DOHH2 (cell line): ENCODE data around the gene NECTIN3.

ENCODE experiments used
- H3F3A ChIP-seq: fragments of 200-600 bp; sonication (generic), shearing (Covaris generic); 2 replicates; pipeline ENCODE4 v1.6.0; 2016; ENCODE audit warnings: antibody characterized with exemption, mild to moderate bottlenecking; ENCODE audit not compliant: control insufficient read depth, insufficient read depth
- H3K27ac ChIP-seq: fragments of 200-600 bp; sonication (generic); 2 replicates; pipeline ENCODE4 v1.5.1; 2014; ENCODE audit warnings: low read depth, mild to moderate bottlenecking, low read length, moderate library complexity
- H3K27me3 ChIP-seq: fragments of 200-600 bp; sonication (generic); 2 replicates; pipeline ENCODE4 v1.6.1; 2014; ENCODE audit warnings: mild to moderate bottlenecking, low read length, mixed read lengths; ENCODE audit not compliant: control insufficient read depth
- H3K36me3 ChIP-seq: fragments of 200-600 bp; sonication (generic); 2 replicates; pipeline ENCODE4 v1.6.1; 2014; ENCODE audit warnings: mild to moderate bottlenecking, low read length, moderate library complexity, mixed read lengths; ENCODE audit not compliant: control insufficient read depth
- H3K4me1 ChIP-seq: fragments of 200-600 bp; sonication (generic); 2 replicates; pipeline ENCODE4 v1.6.1; 2014; ENCODE audit warnings: mild to moderate bottlenecking, low read length, mixed read lengths; ENCODE audit not compliant: control insufficient read depth
- H3K4me2 ChIP-seq: fragments of 200-600 bp; sonication (generic); 2 replicates; pipeline ENCODE4 v1.6.0; 2014; ENCODE audit warnings: mild to moderate bottlenecking, low read length, moderate library complexity
- H3K4me3 ChIP-seq: fragments of 200-600 bp; sonication (generic); 2 replicates; pipeline ENCODE4 v1.5.1; 2014; ENCODE audit warnings: mild to moderate bottlenecking, low read length, mixed read lengths
- H3K79me2 ChIP-seq: fragments of 200-600 bp; sonication (generic); 2 replicates; pipeline ENCODE4 v1.6.1; 2014; ENCODE audit warnings: mild to moderate bottlenecking, low read length, mixed read lengths; ENCODE audit not compliant: control insufficient read depth
- H3K9me2 ChIP-seq: fragments of 200-600 bp; sonication (generic); replicated peaks from 2 replicates; pipeline ENCODE4 v1.6.1; 2014; ENCODE audit warnings: mild to moderate bottlenecking, low read length, mixed read lengths; ENCODE audit not compliant: control insufficient read depth
- H3K9me3 ChIP-seq: fragments of 200-600 bp; sonication (generic); 2 replicates; pipeline ENCODE4 v1.6.1; 2014; ENCODE audit warnings: antibody characterized with exemption, low read length, mixed read lengths; ENCODE audit not compliant: control insufficient read depth, insufficient read depth
- H4K20me1 ChIP-seq: fragments of 200-600 bp; sonication (generic); 2 replicates; pipeline ENCODE4 v1.6.0; 2014; ENCODE audit warnings: low read depth, mild to moderate bottlenecking, antibody characterized with exemption, low read length, moderate library complexity; ENCODE audit not compliant: control insufficient read depth, insufficient read depth
- CTCF ChIP-seq: fragments of 200-600 bp; sonication (generic); IDR thresholded peaks from one replicate; pipeline ENCODE4 v1.5.1; 2014; ENCODE audit warnings: antibody characterized with exemption, mild to moderate bottlenecking, low read depth, low read length; ENCODE audit not compliant: poor library complexity, severe bottlenecking
- EZH2phosphoT487 ChIP-seq: fragments of 200-600 bp; sonication (generic); IDR thresholded peaks from 2 replicates; pipeline ENCODE4 v1.6.1; 2017; ENCODE audit warnings: borderline replicate concordance, mild to moderate bottlenecking, antibody characterized with exemption, low read length, moderate library complexity, mixed read lengths

The NECTIN3 gene

DNA sequence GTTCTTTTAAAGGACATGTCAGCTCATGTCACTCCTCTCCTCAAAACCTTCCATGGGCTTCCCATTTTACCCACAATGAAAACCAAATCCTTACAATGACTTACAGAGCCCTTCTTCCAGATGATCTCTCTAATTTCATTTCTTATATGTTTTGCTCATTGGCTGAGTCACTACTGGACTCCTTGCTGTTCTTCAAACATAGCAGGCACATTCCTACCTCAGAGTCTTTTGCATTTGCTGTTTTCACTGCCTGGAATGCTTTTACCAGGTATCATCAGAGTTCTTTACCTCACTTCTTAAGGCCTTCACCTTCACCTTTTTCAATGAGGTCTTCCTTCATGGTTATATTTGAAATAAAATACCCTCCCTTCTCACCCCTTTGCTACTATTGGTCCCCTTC, 57.3 kb downstream of the NECTIN3 start:
- Histone ChIP-seq H4K20me1 (no peaks in the 10 kb centered on the region), H3K79me2 (no peaks in the 10 kb centered on the region), H3K27ac (no peak overlapping the region), H3K27me3 (no peaks in the 10 kb centered on the region), H3K36me3 (no peaks in the 10 kb centered on the region), H3K4me2 (no peak overlapping the region), H3K4me3 (no peak overlapping the region), H3K9me2 (no peaks in the 10 kb centered on the region), H3K4me1 (no peaks in the 10 kb centered on the region), H3K9me3 (no peaks in the 10 kb centered on the region), H3F3A (no peaks in the 10 kb centered on the region)
- TF ChIP-seq CTCF (no peak), EZH2phosphoT487 (no peak)

DNA sequence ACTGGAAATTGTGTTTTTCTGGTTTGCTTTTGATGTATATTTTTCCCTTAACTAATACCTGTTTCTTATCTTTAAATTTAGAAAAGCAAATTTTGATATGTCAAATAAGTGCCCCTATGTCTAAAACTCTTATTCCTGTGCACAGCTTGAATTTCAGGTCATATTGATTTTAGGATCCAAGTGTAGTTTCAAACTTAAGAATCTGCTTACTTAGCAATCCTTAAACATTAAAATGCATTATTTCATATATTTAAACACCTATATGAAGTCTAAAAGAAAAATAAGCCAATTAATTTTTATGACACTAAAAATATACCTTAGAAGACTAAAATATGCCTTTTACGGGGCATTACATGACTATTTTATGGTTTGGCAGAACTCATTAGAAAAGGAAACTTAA, 59.2 kb downstream of the NECTIN3 start:
- Histone ChIP-seq H3F3A (no peaks in the 10 kb centered on the region), H3K4me3 (no peak overlapping the region), H3K27me3 (no peaks in the 10 kb centered on the region), H3K36me3 (no peaks in the 10 kb centered on the region), H3K9me2 (no peaks in the 10 kb centered on the region), H3K79me2 (no peaks in the 10 kb centered on the region), H4K20me1 (no peaks in the 10 kb centered on the region), H3K4me1 (no peaks in the 10 kb centered on the region), H3K4me2 (no peak overlapping the region), H3K27ac (no peak overlapping the region), H3K9me3 (no peaks in the 10 kb centered on the region)
- no peak for TF ChIP-seq EZH2phosphoT487
- no peak for TF ChIP-seq CTCF

DNA sequence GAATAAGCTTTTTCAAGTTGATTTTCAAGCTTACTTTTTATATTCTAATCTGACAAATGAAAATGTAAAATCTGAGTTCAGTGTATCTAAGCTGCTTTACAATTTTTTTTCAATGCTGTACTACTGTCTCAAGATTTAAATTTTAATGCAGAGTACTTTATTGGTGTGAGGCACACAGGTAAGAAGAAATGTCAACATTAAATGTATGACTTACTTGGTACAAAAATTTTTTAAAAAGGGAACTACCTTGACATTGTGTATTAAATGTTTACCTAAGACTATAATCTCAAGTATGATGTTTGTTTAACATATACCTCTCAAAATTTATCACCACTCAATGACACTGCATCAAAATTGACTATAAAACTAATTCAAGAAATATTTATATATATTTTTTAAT, 62.7 kb downstream of the NECTIN3 start:
- H3K27me3 ChIP-seq = no peaks in the 10 kb centered on the region
- H3K4me2 ChIP-seq = no peak overlapping the region
- no peaks in the 10 kb centered on the region for H3K9me3 ChIP-seq
- H3K27ac ChIP-seq = no peak overlapping the region
- no peaks in the 10 kb centered on the region for H3K79me2 ChIP-seq
- no peaks in the 10 kb centered on the region for H3F3A ChIP-seq
- H4K20me1 ChIP-seq = no peaks in the 10 kb centered on the region
- H3K4me1 ChIP-seq = no peaks in the 10 kb centered on the region
- TF ChIP-seq EZH2phosphoT487 = no peak
- no peak for TF ChIP-seq CTCF
- H3K9me2 ChIP-seq = no peaks in the 10 kb centered on the region
- no peak overlapping the region for H3K4me3 ChIP-seq
- H3K36me3 ChIP-seq = no peaks in the 10 kb centered on the region

DNA sequence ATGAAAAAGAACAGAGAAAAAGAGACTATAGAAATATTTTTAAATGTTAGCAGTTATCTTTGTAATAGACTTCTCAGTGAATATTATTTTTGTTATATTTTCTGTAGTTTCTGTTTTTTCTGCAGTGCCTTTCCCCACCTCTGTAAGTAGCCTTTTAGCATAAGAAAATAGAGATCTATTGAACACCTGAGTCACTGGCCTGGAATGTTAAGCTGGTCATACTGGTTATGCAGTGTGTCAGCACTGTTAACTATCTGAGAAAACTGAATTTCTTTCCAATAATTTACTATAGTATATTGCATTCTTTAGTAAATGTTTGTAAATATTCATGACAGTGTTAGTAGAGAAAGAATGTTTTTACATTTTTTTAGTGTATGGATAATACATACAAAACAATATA, 79.8 kb downstream of the NECTIN3 start:
- Histone ChIP-seq H3K27me3 (no peaks in the 10 kb centered on the region), H3K9me2 (no peaks in the 10 kb centered on the region), H3K27ac (no peak overlapping the region), H3F3A (no peaks in the 10 kb centered on the region), H4K20me1 (no peaks in the 10 kb centered on the region), H3K9me3 (no peaks in the 10 kb centered on the region), H3K4me3 (no peak overlapping the region), H3K79me2 (no peaks in the 10 kb centered on the region), H3K4me2 (no peak overlapping the region), H3K36me3 (no peaks in the 10 kb centered on the region), H3K4me1 (no peaks in the 10 kb centered on the region)
- no peak for TF ChIP-seq CTCF
- TF ChIP-seq EZH2phosphoT487 = no peak
